GM06990 (cell line): ENCODE results near the gene ERC2.

Source experiments
- DNase-seq: peaks from one replicate; pipeline ENCODE4 v3.0.0-alpha.2; 2011; ENCODE audit not compliant: insufficient read length; ENCODE audit errors: extremely low read depth
- H3K27me3 ChIP-seq: replicated peaks from 2 replicates; pipeline ENCODE4 v1.6.0; 2011; ENCODE audit warnings: low read length; ENCODE audit not compliant: control insufficient read depth, insufficient read depth
- H3K36me3 ChIP-seq: 2 replicates; pipeline ENCODE4 v1.5.1; 2011; ENCODE audit warnings: low read length; ENCODE audit not compliant: control insufficient read depth, insufficient read depth
- H3K4me3 ChIP-seq: replicated peaks from 2 replicates; pipeline ENCODE4 v1.5.1; 2011; ENCODE audit warnings: low read depth, mild to moderate bottlenecking, control low read depth, low read length
- TF ChIP-seq, protein P1 (sequence below): IDR thresholded peaks from 2 replicates; pipeline ENCODE4 v1.5.1; 2011; ENCODE audit warnings: low read length, control low read depth, mild to moderate bottlenecking, inconsistent platforms; ENCODE audit not compliant: insufficient read depth, poor library complexity, severe bottlenecking

ERC2 gene

DNA sequence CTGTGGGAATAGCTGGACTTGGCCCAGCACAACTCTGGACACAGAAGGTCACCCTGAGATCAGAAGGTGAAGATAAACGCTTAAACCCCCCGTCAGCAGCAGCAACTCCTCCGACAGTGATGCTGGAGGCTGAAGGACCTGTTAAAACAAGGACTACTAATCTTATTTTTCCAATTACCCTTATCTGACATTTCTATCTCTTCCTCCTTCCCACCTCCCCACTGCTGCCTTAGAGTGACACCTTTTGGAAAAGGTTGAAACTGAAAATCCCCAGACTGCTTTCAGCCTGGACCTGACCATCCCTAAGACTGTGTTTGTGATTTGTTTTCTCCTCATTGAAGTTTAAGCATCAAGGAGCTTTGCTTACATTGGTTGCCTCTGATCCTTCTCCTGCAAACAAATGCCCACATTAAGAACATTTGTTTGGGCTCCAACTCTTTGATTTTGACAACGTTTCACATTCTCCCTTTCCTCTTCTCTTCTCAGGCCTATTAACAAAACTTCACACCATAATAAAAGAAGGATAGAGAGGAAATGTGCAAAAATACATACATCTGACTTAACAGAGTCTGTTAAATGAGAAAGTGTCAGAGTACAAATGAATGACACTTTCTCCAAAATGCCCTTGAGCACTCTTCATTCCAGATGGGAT lies 570.6 kb downstream of the ERC2 start:
- Histone ChIP-seq H3K4me3 (no peak overlapping the region), H3K27me3 (no peaks in the 10 kb centered on the region), H3K36me3 (no peaks in the 10 kb centered on the region)
- DNase-seq = no peak
- TF ChIP-seq, protein P1, sequence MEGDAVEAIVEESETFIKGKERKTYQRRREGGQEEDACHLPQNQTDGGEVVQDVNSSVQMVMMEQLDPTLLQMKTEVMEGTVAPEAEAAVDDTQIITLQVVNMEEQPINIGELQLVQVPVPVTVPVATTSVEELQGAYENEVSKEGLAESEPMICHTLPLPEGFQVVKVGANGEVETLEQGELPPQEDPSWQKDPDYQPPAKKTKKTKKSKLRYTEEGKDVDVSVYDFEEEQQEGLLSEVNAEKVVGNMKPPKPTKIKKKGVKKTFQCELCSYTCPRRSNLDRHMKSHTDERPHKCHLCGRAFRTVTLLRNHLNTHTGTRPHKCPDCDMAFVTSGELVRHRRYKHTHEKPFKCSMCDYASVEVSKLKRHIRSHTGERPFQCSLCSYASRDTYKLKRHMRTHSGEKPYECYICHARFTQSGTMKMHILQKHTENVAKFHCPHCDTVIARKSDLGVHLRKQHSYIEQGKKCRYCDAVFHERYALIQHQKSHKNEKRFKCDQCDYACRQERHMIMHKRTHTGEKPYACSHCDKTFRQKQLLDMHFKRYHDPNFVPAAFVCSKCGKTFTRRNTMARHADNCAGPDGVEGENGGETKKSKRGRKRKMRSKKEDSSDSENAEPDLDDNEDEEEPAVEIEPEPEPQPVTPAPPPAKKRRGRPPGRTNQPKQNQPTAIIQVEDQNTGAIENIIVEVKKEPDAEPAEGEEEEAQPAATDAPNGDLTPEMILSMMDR = peak; percentile 4

DNA sequence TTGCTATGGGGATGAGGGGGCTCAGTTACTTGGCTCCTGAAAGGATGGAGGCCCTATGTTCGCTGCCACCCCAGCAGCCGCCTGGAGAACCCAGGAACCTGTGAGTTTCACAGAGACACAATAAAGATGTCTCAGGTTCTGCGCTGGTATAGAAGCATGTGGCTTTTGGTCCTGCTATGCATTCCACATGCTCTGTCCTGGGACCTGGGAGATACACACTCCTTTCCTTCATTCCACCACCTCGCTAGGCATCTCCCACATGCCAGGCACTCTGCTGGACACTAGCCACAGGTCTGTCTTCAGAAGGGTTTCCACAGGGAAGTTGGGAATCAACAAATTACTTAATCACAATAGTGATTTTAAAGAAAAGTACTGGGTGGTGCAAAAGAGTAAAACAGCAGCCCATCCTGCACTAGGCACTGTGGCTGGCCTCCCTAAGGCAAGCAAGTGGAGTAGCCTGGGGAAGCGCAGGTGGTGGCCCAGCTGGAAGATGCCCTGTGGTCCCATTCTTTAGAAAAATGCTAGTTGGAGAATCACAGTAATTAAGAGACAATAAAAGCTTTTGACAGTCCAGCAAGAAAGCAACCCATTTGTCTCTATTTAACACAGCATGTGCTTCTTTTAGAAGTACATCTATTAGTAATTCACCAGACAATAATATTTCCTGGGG lies 572.2 kb downstream of the ERC2 start:
- TF ChIP-seq, protein P1 = no peak
- no peaks in the 10 kb centered on the region for H3K27me3 ChIP-seq
- DNase-seq = no peak
- no peak overlapping the region for H3K4me3 ChIP-seq
- H3K36me3 ChIP-seq = no peaks in the 10 kb centered on the region

DNA sequence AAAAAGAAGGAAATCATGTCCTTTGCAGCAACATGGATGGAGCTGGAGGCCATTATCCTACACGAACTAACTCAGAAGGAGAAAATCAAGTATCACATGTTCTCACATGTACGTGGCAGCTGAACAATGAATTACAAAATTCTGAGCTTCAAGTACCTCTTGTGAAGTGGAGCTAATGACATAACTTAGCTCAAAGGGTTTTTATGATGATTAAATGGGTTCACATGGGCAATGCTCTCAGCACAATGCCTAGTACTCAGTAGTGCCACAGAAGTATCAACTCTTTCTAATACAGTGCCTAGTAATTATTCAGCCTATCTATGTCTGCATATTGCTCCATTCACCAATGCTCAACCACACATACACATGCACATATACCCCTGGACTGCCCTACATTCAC lies 573.7 kb downstream of the ERC2 start:
- no peak for DNase-seq
- Histone ChIP-seq H3K4me3 (no peak overlapping the region), H3K36me3 (no peaks in the 10 kb centered on the region), H3K27me3 (no peaks in the 10 kb centered on the region)
- TF ChIP-seq, protein P1 = no peak

DNA sequence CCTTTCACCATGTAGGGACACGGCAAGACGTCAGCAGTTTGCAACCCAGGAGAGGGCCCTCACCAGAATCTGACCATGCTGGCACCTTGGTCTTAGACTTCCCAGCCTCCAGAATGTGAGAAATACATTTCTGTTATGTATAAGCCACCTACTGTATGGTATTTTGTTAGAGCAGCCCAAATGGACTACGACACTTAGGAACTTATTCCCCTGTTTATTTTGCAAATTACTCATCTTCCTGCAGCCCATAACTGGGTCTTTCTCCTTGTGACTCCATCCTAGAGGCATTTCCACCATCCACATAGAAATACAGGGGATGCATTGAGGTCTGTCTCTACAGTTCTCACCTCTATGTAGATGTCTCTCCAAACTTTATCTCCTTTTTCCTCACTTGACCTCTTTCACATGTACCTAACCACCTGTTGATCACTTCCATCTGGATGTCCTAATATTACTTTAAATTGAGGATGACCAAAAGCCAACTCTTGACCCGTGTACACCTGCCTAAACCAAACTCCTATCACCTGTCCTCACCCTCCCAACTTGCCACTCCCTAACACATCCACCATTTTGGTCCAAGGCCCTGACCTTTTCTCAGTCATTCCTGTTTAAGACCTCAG lies 575.1 kb downstream of the ERC2 start:
- no peaks in the 10 kb centered on the region for H3K36me3 ChIP-seq
- H3K27me3 ChIP-seq = no peaks in the 10 kb centered on the region; the same call in 1 of the 2 replicates
- no peak overlapping the region for H3K4me3 ChIP-seq
- TF ChIP-seq, protein P1 = no peak
- no peak for DNase-seq

GRCh38 chr3:55891106-55891505 lies 577.2 kb downstream of the ERC2 start:
- DNase-seq = no peak
- TF ChIP-seq, protein P1 = no peak
- no peak overlapping the region for H3K4me3 ChIP-seq
- no peaks in the 10 kb centered on the region for H3K36me3 ChIP-seq
- H3K27me3 ChIP-seq = no peaks in the 10 kb centered on the region; the same call in 1 of the 2 replicates
